ENCODE data around the gene HRH2.

The HRH2 gene

DNA sequence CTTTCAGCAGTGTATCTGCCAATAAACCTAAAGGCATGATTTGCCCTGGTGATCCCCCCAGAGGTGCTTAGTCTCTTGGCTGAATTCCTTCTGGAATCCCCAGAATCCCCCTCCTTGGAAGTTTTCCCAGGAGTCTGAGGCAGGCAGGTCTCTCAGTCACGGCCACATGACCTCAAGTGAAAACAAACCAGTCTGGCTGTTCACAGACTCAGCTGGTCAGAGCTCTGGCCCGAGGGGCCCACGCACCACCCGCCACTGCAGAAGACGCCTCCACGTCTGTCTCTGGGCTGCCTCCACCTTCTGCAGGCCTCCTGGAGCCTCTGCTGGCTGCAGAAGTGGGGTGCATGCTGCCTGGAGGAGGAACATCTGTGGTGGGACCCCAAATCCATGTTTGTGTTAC is 52.5 kb downstream of the HRH2 start:
- Histone ChIP-seq H3K9ac (ENCODE audit: low read length) (no peak overlapping the region), H3K27ac (ENCODE audit: low read depth, low read length, poor library complexity, severe bottlenecking) (no peak overlapping the region), H3K36me3 (ENCODE audit: insufficient read depth, low read length) (no peaks in the 10 kb centered on the region), H3K9me3 (ENCODE audit: low read length) (no peaks in the 10 kb centered on the region), H4K20me1 (ENCODE audit: insufficient read depth, low read length) (no peaks in the 10 kb centered on the region), H3K4me1 (ENCODE audit: insufficient read depth, low read length, severe bottlenecking) (no peaks in the 10 kb centered on the region), H3F3A (ENCODE audit: insufficient read depth, low read length) (no peaks in the 10 kb centered on the region), H3K9me2 (ENCODE audit: low read depth, low read length) (no peaks in the 10 kb centered on the region), H3K4me3 (ENCODE audit: low read depth, low read length, poor library complexity, severe bottlenecking) (no peak overlapping the region), H3K27me3 (ENCODE audit: insufficient read depth, low read length) (peaks cover 3% of the 10 kb centered on the region; the same call in 1 of the 2 replicates), H2AFZ (ENCODE audit: low read length) (no peak overlapping the region), H3K4me2 (ENCODE audit: low read length) (no peak overlapping the region), H3K79me2 (ENCODE audit: insufficient read depth, low read length) (no peaks in the 10 kb centered on the region)
- no peak for TF ChIP-seq EZH2 (IDR thresholded peaks at IDR 0.05; ENCODE audit: borderline replicate concordance, low read length)
- TF ChIP-seq, protein P1, sequence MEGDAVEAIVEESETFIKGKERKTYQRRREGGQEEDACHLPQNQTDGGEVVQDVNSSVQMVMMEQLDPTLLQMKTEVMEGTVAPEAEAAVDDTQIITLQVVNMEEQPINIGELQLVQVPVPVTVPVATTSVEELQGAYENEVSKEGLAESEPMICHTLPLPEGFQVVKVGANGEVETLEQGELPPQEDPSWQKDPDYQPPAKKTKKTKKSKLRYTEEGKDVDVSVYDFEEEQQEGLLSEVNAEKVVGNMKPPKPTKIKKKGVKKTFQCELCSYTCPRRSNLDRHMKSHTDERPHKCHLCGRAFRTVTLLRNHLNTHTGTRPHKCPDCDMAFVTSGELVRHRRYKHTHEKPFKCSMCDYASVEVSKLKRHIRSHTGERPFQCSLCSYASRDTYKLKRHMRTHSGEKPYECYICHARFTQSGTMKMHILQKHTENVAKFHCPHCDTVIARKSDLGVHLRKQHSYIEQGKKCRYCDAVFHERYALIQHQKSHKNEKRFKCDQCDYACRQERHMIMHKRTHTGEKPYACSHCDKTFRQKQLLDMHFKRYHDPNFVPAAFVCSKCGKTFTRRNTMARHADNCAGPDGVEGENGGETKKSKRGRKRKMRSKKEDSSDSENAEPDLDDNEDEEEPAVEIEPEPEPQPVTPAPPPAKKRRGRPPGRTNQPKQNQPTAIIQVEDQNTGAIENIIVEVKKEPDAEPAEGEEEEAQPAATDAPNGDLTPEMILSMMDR (IDR thresholded peaks at IDR 0.05; ENCODE audit: low read length), result no peak

DNA sequence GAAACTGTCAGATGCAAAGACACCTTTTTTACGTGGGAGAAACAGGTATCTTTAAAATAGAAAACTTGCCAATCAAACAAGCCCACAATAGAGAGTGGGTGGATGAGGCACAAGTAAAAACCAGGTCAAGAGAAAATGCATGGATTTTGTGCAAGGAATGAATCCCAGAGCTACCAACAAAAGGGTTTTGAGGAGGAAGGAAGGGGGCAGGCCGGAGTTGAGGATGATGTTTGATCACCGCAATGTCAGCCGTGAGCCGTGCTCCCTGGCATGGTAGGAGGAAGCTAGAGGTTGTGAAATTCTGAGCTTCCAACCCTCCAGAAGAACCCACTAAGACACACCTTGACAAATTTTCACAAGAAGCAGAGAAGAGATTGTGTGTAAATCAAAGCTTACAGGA is 53.2 kb downstream of the HRH2 start:
- Histone ChIP-seq H4K20me1 (ENCODE audit: insufficient read depth, low read length) (no peaks in the 10 kb centered on the region), H3K27ac (ENCODE audit: low read depth, low read length, poor library complexity, severe bottlenecking) (no peak overlapping the region), H3K27me3 (ENCODE audit: insufficient read depth, low read length) (peaks cover 3% of the 10 kb centered on the region; the same call in 1 of the 2 replicates), H3K36me3 (ENCODE audit: insufficient read depth, low read length) (no peaks in the 10 kb centered on the region), H3F3A (ENCODE audit: insufficient read depth, low read length) (no peaks in the 10 kb centered on the region), H3K79me2 (ENCODE audit: insufficient read depth, low read length) (no peaks in the 10 kb centered on the region), H3K4me2 (ENCODE audit: low read length) (no peak overlapping the region), H3K9me2 (ENCODE audit: low read depth, low read length) (no peaks in the 10 kb centered on the region), H3K9ac (ENCODE audit: low read length) (no peak overlapping the region), H2AFZ (ENCODE audit: low read length) (no peak overlapping the region), H3K9me3 (ENCODE audit: low read length) (no peaks in the 10 kb centered on the region), H3K4me3 (ENCODE audit: low read depth, low read length, poor library complexity, severe bottlenecking) (no peak overlapping the region), H3K4me1 (ENCODE audit: insufficient read depth, low read length, severe bottlenecking) (no peaks in the 10 kb centered on the region)
- TF ChIP-seq EZH2 (IDR thresholded peaks at IDR 0.05; ENCODE audit: borderline replicate concordance, low read length), result no peak
- TF ChIP-seq, protein P1 (IDR thresholded peaks at IDR 0.05; ENCODE audit: low read length), result no peak

DNA sequence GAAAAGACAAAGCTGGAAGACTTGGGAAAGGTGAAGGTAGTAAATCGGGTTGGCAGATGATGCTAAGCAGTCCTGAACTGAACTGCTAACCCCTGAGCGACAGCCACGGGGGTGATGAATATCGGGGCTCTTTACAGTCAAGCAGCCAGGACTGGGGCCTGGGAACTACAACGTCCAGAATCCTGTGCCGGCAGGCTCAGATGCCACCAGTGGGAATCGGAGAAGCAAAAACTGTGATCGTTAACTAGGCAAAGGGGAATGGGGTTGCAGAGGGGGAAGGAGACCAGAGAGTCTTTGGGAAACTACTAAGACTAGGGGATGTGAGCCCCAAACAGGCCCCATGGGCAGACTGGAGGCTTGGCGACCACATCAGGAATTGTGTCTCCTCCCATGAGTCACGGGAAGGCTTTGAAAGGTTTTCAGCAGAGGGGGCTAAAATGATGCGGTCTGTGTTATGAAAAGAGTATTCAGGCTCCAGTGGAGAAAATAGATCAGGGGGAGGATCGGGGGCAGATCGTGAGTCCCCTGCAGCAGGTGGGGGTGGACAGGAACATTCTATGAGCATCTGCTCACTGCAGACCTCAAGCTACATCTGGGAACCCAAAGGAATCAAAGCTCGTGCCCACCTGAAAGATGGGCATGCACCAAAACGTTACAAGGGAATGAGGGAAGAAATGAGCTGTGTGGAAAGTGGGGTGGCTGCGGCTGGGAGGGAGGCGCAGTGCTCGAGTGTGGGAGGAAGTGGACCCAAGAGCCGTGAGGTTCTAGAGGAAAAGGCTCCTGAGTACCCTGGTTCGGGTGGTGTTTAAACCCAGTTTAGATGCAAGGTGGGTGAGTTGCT is 53.8 kb downstream of the HRH2 start:
- Histone ChIP-seq H3F3A (ENCODE audit: insufficient read depth, low read length) (no peaks in the 10 kb centered on the region), H3K36me3 (ENCODE audit: insufficient read depth, low read length) (no peaks in the 10 kb centered on the region; the same call in 1 of the 2 replicates), H4K20me1 (ENCODE audit: insufficient read depth, low read length) (no peaks in the 10 kb centered on the region), H3K79me2 (ENCODE audit: insufficient read depth, low read length) (no peaks in the 10 kb centered on the region), H3K4me2 (ENCODE audit: low read length) (no peak overlapping the region), H3K9me2 (ENCODE audit: low read depth, low read length) (no peaks in the 10 kb centered on the region), H3K27me3 (ENCODE audit: insufficient read depth, low read length) (peaks cover 3% of the 10 kb centered on the region; the same call in 1 of the 2 replicates), H3K27ac (ENCODE audit: low read depth, low read length, poor library complexity, severe bottlenecking) (no peak overlapping the region), H3K9ac (ENCODE audit: low read length) (no peak overlapping the region), H3K4me1 (ENCODE audit: insufficient read depth, low read length, severe bottlenecking) (no peaks in the 10 kb centered on the region), H3K4me3 (ENCODE audit: low read depth, low read length, poor library complexity, severe bottlenecking) (no peak overlapping the region), H2AFZ (ENCODE audit: low read length) (no peak overlapping the region), H3K9me3 (ENCODE audit: low read length) (peaks cover 3% of the 10 kb centered on the region; the same call in 1 of the 2 replicates)
- TF ChIP-seq EZH2 (IDR thresholded peaks at IDR 0.05; ENCODE audit: borderline replicate concordance, low read length), result no peak
- TF ChIP-seq, protein P1 (IDR thresholded peaks at IDR 0.05; ENCODE audit: low read length), result no peak

All from OCI-LY1 (cell line).